GOT3 (cell line): ENCODE results near the gene FOXP4.

Source experiments
- DNase-seq: peaks from one replicate; lab custom pipeline; 2025; ENCODE audit warnings: mixed read lengths; lab: John Stamatoyannopoulos, UW

The FOXP4 gene

DNA sequence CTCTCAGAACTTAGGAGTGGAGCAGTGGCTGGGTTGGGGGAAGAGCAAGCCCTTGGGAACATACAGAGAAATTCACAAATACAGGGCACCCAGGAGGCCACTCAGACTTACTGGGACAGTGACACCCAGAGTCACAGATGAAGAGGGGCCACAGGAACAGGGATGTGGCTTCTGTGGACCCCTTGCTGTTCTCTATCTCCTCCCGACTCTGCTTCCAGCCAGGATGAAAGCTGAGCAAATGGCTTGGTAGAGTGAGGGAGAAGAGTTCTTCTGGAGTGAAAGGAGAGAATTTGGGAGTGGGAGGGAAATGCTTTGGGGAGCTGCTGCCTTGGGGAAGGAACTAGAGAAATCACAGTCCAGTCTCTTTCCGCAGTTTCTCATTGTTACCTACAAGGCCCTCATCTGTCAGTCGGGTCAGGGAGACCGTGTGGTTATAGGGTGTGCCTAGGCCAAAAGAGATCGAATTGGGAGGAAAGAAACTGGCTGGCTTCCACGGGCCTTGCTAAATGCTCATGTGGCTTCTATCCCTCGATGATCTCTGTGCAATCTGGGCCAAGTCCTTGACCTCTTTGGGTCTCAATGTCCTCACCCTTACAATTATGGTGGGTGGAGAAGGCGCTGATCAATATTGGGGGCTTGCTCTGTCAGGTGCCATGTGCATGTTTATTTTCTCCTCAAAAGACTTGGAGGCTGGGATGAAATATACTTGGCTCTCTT, 17.0 kb downstream of the FOXP4 start:
- DNase-seq, result no peak

DNA sequence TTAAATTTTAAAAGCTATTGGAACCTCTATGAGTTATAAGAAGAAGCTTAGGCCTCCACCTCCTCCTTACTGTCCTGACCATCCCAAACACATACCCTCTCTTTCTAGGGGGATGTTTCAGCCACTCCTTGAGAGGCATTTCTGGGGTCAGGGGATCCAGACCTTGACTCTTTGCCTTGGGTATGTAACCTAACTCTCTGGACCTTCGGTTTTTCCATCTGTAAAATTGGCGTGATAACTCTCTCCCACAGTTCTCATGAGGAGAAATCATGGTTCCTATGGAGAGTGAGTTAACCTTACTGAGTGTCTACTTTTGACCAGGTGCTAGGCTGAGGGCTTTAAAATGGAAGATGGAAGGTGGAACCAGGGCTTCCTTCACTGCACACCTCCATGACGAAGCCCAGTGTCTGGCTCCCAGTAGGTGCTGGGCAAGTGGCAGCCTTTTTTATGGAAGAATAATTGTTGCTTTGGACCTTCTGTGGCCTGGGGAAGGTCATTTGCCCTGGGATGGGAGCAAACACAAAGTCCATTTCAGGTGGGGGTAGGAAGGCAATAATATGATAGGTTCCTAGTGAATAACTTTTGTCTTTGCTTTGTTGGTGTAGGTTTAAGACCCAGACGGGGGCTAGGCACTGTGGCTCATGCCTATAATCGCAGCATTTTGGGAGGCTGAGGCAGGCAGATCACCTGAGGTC, 18.4 kb downstream of the FOXP4 start:
- no peak for DNase-seq

DNA sequence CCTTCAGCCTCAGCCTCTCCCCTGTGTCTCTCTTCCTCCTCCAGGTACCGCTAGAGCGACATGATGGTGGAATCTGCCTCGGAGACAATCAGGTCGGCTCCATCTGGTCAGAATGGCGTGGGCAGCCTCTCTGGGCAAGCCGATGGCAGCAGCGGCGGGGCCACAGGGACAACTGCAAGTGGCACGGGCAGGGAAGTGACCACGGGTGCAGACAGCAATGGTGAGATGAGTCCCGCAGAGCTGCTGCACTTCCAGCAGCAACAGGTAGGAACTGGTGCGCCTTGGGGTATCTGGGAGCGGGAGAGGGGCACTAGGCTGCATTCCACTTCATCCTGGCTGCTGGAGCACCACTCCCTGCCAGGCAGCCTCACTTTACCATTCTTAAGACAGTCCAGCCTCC, 19.5 kb downstream of the FOXP4 start:
- no peak for DNase-seq

DNA sequence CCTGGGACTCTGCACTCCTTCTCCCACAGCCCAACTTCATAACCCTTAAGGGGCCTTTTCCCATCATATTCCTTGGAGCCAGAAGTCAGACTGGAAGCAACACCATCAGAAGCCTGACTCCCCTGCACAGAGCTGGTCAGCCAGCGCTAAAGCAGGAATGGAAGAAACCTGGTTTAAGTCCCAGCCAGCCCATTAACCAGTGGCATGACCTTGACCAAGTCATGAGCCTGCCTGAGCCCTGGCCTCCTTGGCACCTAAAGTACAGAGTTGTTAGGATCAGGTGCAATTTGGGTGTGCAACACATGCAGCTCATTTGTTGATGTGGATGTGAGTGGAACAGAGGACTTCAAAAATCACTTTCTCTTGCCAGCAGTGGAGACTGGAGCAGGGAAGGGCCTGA, 20.8 kb downstream of the FOXP4 start:
- DNase-seq, result no peak

DNA sequence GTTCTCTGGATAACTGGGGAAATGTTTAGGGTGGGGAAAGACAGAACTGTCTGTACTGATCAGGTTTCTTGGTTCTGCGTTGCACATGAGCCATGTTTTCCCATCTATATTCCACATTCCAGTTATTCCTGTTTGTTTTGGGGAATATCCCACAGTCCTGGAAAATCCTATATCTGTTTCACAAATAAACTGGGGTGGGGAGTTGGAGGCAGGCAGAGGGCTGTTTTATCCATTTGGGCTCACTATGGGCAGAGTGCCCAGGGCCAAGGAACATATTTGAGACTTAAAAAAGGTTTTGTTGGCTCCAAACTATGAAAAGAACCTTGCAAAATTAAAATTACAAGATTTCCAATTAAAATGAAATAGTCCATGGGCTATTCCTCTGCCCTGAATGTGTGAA, 21.5 kb downstream of the FOXP4 start:
- no peak for DNase-seq

DNA sequence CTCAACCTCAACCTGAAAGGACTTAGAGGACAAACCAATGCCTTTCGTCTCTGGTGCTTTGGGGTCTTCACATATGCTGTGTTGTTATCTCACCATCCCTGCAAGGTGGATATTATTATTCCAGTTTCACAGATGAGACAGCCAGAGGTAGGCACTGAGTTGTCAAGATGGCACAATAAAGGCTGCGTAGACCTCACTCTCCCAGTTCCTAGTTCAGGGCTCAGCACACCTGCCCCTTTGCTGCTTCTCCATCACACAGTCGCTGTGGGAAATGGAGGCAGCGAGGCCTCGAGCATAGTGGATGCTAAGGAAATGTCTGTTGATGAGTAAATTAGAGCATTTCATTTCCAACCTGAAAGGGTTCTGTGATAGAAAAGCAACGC, 22.0 kb downstream of the FOXP4 start:
- no peak for DNase-seq

DNA sequence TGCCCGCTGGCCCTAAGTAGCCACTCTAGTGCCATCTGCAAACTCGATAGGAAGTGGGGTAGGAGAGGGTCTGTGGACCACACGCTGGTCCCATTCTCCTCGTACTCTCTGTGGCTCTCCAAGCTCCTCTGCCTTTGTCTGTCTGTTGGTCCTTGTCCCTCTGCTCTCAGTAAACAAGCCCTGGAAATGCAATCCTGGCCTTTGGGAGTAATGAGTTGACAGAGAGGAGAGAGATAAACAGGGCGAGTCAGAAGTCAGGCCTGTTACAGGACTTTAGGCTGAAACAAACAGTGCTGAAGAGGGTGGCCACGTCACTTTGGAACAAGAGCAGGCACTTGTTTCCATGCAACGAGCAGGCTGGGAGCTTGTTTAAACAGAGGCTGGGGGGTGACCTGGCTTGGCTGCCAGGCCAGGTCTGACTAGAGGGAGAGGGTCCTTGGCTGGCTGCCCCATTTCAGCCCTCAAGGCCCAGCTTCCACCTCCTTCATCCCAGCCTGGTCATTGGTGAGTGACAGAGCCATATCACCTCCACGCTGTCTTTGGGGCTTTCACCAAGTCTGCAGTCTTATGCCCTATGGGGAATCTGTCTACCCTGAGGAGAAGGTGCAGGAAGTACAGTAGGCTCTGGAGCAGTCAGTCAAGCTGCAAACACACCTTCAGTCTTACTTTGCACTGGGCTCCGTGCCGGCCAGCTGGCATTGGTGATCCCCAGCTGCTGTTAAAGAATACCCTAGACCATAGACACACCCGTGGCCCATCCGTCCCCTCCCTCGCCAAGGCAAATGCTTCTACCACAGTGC, 22.6 kb downstream of the FOXP4 start:
- no peak for DNase-seq

DNA sequence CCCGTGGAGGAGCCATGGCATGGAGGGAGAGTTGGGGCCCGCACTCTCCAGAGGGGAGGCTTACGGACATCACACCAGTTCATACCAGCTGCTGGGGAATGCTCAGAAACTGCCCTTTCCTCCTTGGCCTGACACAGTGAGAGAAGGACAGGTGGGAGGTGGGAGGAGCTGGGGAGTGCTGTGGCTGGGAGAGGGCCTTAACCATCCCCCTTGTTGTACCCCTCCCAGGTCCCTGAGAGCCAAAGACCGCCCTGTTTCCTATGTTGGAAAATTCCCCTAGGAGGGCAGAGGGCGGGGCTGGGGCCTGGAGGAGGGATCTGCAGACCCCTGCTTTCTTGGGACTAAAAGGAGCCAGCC, 24.1 kb downstream of the FOXP4 start:
- DNase-seq, result no peak

DNA sequence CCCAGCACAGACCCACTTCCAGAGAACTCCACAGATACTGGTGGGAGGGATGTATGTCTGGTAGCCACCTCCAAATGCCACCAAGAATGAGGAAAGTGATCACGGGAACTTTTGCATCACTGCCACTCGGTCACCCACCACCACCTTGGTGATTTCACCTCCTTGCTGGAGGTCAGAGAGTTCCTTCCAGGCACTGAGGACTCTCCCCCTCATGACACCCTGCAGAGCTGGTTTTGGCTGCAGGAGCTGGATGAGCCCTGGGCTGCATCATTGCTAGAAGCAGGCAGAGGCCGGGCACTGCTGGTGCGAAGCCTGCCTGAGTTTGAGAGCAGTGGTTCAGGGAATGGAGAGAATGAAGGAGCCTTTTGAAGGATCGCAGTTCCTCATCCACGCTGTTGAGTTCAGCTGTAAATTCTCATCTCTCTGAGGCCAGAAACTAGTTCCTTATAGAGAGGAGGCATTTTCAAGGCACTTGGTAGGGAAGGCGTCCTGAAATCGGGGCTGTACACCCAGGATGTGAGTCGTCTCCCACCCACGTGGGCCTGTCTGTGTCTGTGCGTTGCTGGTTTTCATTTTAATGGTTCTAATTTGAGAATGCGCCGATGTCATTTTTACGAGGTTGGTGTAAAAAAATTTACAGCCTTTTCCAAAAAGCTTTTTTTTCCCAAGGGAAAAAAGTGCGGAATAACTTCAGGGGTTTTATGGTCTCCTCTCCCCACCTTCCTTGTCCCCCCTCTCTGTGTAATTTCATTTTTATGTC, 25.0 kb downstream of the FOXP4 start:
- DNase-seq, result no peak

DNA sequence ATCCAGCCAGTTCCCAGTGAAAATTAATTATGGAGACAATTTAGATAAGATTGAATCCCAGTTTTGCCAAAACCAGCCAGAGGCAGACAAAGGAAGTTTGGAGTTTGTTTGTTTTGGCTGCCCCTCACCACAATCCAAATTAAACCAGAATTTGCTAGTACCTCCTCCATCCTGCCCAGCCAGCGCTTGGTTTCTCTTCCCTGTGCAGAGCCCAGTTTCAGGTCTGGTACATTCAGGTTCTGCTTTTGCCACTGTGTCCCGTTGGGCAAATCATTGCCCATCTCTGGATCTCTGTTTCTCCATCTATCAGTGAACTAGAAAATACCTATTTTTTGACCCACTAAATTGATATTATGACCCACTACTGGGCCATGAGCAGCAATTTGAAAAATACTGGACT, 26.4 kb downstream of the FOXP4 start:
- DNase-seq, result no peak

DNA sequence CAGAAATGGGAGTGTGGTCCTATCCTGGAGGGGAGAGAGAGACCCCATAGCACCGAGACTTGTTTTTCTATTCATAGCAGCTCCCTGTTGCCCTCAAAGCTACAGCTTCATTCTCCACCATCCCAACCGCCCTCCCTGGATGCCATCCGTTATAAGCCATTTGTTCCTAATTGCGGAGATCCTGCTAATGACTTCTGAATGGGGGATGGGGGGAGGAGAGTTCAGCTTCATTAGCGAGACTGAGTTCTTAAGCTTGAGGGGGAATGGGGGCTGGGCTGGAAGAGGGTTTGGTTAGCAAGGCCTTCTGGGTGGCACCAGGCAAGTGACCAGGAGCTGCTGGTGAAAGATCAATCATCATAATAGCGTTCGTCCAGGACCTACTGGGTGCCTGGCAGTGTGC, 27.1 kb downstream of the FOXP4 start:
- DNase-seq, result no peak

DNA sequence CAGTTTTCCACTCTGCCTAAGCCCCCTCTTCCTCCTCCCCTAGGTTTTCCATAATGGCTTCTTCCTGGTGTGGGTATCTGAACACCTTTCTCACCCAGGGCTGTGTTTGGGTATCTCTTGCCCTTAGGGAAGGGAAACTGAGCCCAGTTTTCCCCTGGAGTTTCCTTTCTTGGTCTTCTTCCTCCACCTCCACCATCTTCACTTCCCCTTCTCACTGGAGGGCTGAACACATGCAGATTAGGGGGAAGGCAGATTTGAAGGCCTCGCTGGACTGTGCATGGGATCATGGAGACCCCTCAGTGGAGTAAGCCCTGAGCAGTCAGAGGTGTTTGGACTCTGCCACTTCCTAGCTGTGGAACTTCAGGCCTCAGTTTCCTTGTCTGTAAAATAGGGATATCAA, 27.8 kb downstream of the FOXP4 start:
- no peak for DNase-seq

DNA sequence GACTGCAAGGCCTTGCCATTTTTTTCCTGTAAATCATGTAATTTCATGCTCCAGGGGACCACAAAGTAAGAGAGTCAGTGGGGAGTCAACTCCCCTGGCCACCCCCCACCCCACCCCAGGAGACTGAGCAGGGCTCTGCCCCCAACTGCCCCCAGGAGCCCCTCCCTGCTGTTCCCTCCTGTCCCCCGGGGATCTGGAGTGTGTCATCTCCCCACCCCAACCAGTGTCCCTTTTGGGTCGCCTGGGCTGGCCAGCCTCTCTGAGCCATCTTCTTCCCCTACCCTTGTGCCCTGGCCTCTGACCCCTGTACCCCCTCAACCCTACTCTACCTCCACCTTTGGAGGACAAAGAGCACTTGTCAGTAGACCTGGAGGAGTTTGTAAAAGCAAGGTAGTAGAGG, 29.4 kb downstream of the FOXP4 start:
- DNase-seq, result no peak

DNA sequence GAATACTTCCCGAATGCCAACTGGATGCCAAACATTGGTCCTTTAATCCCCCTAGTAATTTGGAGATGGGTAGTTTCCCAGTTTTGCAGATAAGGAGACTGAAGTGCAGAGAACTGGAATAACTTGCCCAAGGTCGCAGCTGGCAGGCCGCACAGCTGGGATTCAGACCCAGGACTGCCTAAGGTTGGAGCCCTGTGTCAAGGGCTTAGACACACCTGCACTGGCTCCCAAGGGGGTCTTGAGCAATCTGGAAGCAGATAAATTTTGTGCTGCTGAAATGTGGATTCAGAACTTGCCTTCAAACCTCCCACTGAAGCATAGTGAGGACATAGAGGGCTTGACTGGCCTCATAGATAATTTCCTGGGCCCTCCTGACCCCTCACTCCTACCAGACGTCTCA, 30.5 kb downstream of the FOXP4 start:
- DNase-seq, result no peak

DNA sequence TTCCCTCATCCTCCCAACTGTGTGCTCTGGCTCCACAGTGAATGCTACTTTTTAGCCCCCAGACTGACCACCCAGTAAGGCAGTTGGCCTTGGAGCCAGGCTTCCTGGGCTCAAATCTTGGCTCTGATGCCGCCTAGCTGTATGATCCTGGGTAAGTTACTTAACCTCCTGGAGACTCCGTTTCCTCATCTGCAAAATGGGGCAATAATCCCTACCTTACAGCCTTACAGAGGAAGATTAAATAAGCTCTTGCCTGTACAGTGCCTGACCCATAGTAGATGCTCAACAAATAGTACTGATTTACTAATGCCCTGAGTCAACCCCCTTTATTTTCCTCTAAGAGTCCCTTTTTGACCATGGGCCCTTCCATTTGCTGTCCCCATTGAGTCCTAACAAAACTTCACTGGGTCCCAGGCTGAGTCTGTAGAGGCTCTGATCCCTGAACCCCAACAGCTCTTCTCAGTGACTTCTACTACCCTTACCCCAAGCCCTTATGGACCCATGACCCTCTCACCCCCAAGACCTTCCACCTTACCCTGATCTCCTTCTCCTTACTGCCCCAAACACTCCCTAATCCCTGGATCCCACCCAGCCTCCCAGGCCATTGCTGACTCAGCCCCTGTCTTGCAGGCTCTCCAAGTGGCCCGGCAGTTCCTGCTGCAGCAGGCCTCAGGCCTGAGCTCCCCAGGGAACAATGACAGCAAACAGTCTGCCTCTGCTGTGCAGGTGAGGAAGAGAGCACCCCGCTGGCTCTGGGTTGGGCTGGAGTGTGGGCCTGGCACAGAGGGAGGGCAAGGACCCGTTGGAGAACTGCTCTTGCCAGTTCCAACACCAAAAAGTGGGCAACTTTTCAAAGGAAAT, 31.4 kb downstream of the FOXP4 start:
- peak; percentile 13 for DNase-seq

DNA sequence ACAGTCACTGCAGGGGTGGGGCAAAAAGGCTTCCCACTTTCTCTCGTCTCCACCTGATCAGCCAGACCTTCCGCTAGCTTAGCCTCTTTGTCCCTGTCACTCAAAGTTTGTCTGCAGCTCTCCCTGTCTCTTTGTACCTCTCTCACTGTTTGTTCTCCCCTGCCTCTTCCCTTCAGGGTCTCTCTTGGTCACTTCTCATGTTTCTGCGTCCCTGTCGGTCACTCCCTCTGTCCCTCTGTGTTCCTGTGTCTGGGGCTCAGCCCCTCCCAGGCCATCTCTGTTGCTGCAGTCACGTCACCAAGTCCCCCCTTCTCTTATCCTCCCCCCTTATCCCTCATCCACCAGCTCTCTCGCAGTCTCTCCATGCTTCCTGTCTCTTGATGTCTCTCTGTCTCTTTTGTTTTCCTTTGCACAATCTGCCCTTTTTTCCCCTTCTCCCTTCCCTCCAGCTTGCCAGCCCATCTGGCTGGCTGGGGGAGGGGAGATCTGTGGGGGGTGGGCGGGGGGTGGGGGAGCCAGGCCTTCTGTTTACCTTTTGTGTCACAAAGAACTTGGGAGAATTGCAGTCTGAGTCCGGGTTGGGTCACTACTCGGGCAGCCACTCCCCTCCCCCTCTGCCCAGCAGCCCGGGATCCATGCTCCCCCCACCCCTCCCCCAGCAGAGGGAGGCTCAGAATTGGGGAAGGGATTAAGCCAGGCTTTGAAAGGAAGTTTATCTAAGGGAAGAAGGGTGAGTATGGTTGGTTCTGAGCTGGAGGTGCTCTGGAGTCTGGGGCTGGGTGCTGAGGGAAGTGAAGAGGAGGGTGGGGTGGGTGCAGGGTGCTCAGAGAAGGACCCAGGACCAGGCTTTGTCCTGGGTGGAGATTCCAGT, 32.3 kb downstream of the FOXP4 start:
- no peak for DNase-seq

DNA sequence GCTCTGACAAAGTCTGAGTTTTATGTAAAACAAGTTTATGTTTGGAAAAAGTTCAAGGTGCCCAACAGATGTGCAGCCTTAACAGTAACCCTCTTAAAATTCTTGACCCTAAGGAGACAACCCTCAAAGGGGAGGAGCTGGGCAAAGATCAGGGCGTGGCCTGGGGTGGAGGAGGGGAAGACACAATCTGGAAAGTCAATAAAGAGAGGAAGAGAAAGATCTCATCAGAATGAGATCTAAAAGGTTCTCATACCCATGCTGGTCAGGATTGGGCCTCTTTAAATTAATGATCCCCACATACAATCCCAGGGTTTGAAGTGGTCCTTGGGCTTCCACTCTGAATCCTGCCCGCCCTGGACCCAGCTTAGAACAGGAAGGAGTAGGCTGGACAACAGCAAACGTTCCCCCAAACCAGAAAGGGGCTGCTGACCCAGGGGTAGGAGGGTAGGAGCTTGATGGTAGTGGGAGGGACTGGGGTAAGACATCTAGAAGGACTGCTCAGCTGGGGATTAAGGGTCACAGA, 33.0 kb downstream of the FOXP4 start:
- DNase-seq, result no peak

DNA sequence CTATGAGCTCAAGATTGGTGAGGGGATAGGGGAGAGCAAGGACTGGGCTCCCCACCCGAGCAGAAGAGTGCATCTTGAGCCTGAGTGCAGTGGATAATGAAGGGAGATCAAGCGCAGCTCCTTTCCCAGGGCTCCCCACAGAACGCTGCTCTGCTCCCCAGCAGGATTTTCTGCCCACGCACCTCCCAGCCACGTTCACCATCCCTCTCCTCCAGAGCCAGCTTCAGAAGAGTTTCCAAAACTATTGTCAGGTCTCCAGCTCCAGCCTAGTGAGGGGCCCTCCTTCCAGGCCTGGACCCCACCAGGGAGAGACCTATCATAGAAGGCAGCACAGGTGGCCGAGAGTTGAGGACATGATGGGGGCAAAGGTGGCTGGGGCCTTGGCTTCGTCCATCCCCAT, 34.5 kb downstream of the FOXP4 start:
- DNase-seq, result no peak

DNA sequence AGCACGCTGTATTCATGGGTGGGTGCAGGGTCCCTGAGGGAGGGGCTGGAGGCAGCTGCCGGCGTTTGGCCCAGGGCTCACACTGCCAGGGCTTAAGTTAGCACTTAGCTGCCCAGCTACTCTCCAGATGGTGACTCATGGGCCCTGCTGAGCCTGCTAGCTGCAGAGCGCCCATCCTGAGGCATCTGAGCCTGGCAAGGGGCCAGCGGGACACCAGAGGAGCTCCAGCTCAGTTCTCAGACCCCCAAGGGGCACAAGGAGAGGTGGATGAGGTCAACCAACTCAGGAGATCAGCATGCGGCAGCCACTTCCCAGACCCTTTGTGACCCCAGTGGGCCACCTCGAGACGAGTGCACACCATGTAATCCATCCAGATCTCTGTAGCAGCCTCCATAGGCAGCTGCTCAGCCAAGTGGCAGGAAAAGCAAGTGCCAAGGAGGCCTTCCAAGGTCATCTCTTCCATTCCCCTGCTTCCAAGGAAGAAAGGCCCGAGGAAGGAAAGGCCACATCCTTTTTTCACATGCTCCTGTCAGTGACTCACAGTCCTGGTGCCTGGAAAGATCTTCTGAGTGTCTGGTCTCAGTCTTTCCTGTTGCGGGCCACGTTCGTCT, 35.3 kb downstream of the FOXP4 start:
- DNase-seq, result peak; percentile 43

DNA sequence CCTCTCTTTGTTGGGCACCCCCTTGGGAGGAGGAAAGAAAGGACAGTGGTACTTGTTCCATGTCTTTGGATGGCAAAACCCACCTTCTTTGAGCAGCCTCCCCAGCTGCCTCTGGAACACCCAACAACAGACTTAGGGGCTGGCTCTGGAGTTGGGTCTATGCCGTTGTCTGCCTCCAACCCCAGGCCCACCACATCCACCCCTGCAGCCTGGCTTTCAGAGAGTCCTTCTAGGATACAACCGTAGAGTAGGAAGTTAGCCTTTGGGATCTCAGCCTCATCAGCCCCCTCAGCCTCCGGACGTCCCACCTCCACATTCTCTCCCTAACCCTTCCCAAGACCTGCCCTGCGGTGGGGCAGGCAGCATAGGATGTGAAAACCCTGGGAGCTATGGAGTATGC, 36.4 kb downstream of the FOXP4 start:
- DNase-seq, result no peak
